Middle frontal gyrus (tissue), 1 donor: Measurements from ENCODE around the gene NADK2.

Experiments used
- DNase-seq: peaks from one replicate; pipeline ENCODE4 v3.0.0-alpha.2; 2015; ENCODE audit warnings: low spot score; ENCODE audit errors: extremely low spot score

NADK2 gene

GRCh38 chr5:36250427-36250826 lies 8.7 kb upstream of the NADK2 start:
- no peak for DNase-seq

- DNase-seq = no peak
Measured at GRCh38 chr5:36246036-36246800, 4.5 kb upstream of the NADK2 start.

GRCh38 chr5:36244076-36244475 lies 2.4 kb upstream of the NADK2 start:
- no peak for DNase-seq

- no peak for DNase-seq
Measured at GRCh38 chr5:36243653-36244052, 1.9 kb upstream of the NADK2 start.

- DNase-seq = no peak
Measured at GRCh38 chr5:36242534-36243485, 1.1 kb upstream of the NADK2 start.

- DNase-seq = no peak
Measured at GRCh38 chr5:36240779-36241630, 720 bp downstream of the NADK2 start.

GRCh38 chr5:36239370-36240293 lies 2.1 kb downstream of the NADK2 start:
- DNase-seq = no peak

GRCh38 chr5:36238502-36239295 lies 3.0 kb downstream of the NADK2 start:
- DNase-seq = no peak

GRCh38 chr5:36237751-36238150 lies 4.0 kb downstream of the NADK2 start:
- no peak for DNase-seq

GRCh38 chr5:36236801-36237200 lies 4.9 kb downstream of the NADK2 start:
- no peak for DNase-seq

- no peak for DNase-seq
Measured at GRCh38 chr5:36232533-36232932, 9.2 kb downstream of the NADK2 start.

- DNase-seq = no peak
Measured at GRCh38 chr5:36230151-36230790, 11.5 kb downstream of the NADK2 start.

- no peak for DNase-seq
Measured at GRCh38 chr5:36228505-36228904, 13.2 kb downstream of the NADK2 start.

GRCh38 chr5:36227046-36227445 lies 14.7 kb downstream of the NADK2 start:
- DNase-seq = no peak

GRCh38 chr5:36222620-36223019 lies 19.1 kb downstream of the NADK2 start:
- DNase-seq = no peak

GRCh38 chr5:36217988-36218387 lies 23.7 kb downstream of the NADK2 start:
- no peak for DNase-seq

- DNase-seq = no peak
Measured at GRCh38 chr5:36217567-36217966, 24.2 kb downstream of the NADK2 start.

- no peak for DNase-seq
Measured at GRCh38 chr5:36215910-36216309, 25.8 kb downstream of the NADK2 start.

GRCh38 chr5:36214436-36214835 lies 27.3 kb downstream of the NADK2 start:
- no peak for DNase-seq
